DND-41 (cell line): ENCODE results near the gene SCRG1.

Experiments
- CTCF ChIP-seq: IDR thresholded peaks from 2 replicates; pipeline ENCODE4 v1.5.1; 2012; ENCODE audit warnings: borderline replicate concordance, low read length, moderate library complexity, mild to moderate bottlenecking; ENCODE audit not compliant: poor library complexity, severe bottlenecking; ENCODE audit errors: extremely low read depth
- EZH2 ChIP-seq: IDR thresholded peaks from 3 replicates; pipeline ENCODE4 v1.6.1; 2012; ENCODE audit warnings: borderline replicate concordance, low read depth, mild to moderate bottlenecking, moderate library complexity, low read length, inconsistent platforms; ENCODE audit not compliant: severe bottlenecking

DNA sequence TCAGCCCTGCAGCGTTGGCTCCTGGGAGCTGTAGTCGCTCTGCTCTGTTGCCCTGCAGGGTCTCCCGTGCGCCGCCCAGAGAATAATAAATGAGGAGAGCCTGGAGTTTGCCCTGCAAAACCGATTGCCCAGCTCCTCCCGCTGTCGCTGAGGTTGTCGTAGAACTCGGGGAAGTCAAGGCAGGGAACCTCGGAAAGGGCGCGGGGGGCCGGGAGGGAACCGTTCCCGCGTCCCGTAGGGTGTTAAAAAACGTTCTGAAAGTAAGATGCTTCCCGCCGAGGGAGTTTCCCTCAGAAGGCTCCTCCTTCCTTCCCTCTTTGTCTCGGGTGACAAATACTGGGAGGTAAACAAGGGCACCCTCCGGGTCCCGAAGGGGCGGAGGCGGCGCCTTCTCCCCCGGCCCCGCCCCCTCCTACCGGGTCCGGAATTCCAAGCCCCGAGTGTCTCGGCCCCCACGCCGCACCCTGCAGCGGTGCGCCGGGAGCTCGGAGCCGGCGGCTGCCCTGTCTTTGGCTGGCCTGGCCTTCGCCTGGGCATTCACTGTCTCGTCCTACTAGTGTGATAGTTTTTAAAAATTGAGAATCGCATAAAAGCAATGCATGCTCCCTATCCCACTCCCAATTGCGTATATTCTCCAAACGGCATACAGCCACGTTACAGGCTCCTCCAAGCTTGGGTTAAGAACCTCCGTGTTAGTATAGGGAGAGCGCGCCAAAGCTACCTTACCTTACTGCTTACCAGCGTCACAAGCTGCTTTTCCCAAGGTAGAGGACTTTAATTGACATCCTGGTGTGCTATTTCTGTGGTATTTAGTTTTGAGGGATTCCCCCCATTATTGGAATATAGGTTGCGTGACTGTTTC, 63.8 kb downstream of the SCRG1 start:
- no peak for TF ChIP-seq CTCF
- no peak for TF ChIP-seq EZH2
